ENCODE data around the gene TAF6. TPM values are rescaled to one million over a fixed set of nuclear protein-coding genes. Genes with fewer than 3 reads are reported as not detected.
A peak's percentile ranks its signal among the peaks of the same experiment; 100 is the strongest.

TAF6 gene
- total RNA-seq = 65.3 TPM

DNA sequence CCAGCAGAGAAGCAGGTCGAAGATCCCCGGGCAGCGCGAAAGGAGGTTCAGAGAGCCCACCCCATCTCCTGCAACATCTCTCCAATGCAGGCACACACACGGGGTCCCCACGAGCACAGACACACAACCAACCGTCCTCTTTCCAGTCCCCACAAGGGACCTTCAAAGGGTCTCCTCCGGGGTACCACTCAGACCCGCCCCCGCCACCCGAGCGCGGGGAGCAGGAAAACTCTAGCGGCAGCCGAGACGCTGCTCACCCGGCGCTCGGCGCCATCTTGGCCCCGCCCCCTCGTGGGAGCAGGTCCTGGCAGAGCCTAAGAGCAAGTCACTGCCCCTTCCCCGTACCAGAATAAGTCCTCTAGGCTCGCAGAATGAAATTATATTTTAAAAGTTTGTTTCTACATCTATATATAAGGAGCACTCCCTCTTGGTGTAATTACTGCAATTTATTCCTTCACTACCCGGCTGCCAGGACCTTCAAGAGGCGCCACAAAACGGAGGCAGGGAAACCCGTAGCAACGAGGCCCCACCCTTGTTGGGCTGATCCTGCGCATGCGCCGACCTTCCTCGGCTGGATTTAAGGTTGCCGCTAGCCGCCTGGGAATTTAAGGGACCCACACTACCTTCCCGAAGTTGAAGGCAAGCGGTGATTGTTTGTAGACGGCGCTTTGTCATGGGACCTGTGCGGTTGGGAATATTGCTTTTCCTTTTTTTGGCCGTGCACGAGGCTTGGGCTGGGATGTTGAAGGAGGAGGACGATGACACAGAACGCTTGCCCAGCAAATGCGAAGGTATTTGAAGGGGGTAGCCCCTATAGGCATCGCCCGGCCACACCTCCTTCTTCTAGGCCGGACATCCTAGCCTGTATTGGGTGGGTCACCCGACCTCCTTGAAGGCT lies at the start of gene TAF6, which contains the start of gene CNPY4:
Gene TAF6 (minus strand): TSS at position 287 of the 898 bp plus-strand sequence. CDS start 5,149 bp downstream, outside the sequence.
Gene CNPY4 (plus strand): TSS at position 563 of the 898 bp plus-strand sequence. CDS start 111 bp downstream, at position 674.
- DNase-seq (ENCODE audit: low spot score) = peak; percentile 96

DNA sequence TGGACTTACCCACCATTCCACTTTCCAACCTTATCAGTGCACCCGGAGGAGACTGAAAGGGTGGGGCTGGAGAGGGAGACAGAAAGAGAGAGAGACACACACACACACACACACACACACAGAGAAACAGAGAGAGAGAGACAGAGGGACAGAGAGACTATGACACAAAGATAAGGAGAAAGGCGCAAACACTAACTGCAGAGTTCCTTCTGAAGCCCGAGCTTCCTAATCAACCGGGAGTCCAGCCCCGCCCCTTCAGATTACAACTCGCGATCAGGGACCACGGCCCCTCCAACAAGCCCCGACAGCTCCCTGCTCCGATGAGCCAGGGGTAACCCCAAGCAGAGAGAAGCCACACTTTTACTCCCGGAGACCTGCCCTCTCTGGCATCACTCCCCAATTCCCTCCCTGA lies 48.8 kb upstream of the TAF6 start:
- DNase-seq (ENCODE audit: low spot score) = no peak

GRCh38 chr7:100166970-100167911 lies 48.1 kb upstream of the TAF6 start:
- DNase-seq (ENCODE audit: low spot score) = no peak

- no peak for DNase-seq (ENCODE audit: low spot score)
Measured at GRCh38 chr7:100166317-100166940, 47.3 kb upstream of the TAF6 start.

GRCh38 chr7:100163871-100164270 lies 44.7 kb upstream of the TAF6 start:
- no peak for DNase-seq (ENCODE audit: low spot score)

- peak; percentile 56 for DNase-seq (ENCODE audit: low spot score)
Measured at GRCh38 chr7:100163006-100163531, 43.9 kb upstream of the TAF6 start.

GRCh38 chr7:100160067-100160466 lies 40.9 kb upstream of the TAF6 start:
- no peak for DNase-seq (ENCODE audit: low spot score)

DNA sequence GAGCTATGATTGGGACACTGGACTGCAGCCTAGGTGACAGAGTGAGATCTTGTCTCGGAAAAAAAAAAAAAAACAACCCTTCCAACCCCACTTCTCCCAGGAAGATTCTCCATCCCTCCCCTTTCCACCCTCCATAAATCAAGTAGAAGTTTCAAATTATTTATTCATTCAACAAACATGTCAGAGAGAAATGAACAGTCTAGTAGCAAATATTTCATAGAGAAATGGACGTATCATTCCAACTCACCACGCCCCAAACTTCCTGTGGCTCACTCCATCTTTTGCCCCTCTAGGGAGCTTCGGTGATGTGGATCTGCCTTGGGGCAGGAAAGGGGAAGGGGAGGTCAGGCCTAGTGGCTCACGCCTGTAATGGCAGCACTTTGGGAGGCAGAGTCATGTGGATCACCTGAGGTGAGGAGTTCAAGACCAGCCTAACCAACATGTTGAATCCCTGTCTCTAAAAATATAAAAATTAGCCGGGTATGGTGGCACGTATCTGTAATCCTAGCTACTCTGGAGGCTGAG lies 40.0 kb upstream of the TAF6 start:
- DNase-seq (ENCODE audit: low spot score) = no peak

DNA sequence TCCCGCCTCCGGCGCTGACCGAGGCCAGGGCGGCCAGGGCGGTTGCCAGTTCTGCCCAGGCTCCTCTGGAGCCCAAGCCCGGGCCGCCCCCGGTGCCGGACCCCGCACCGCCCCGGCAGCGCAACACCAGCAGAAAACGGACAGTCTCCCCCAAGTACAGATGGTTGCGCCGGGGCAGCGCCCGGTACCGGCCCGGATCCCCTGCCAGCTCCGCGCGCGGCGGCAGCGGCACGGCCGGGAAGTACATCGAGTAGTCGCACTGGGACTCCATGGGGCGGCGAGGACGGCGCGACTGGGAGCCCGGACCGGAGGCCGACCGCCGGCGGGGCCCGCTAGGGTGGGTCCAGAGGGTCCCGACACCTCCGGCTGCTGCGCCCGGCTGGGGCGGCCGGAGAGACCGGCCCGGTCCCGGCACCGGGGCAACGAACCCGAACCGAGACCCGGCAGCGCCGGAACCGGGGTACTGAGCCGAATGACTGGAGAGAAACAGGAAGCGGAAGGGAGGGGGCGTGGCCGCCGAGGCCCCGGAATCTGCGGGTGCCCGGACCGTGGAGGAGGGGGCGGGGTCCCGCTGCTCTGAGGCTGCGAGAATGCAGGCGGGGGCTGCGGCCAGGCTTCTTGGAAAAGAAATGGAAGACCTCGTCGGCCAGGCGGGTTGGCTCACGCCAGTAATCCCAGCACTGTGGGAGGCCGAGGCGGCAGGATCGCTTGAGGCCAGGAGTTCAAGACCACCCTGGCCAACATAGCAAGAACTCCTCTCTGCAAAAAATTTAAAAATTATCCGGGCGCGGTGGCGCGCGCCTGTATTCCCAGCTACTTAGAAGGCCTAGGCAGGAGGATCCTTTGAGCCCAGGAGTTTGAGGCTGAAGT lies 39.3 kb upstream of the TAF6 start, which contains the start of gene TRAPPC14:
Gene TRAPPC14 (minus strand): TSS at position 495 of the 870 bp plus-strand sequence. CDS start 224 bp downstream, at position 271.
- peak; percentile 92 for DNase-seq (ENCODE audit: low spot score)

DNA sequence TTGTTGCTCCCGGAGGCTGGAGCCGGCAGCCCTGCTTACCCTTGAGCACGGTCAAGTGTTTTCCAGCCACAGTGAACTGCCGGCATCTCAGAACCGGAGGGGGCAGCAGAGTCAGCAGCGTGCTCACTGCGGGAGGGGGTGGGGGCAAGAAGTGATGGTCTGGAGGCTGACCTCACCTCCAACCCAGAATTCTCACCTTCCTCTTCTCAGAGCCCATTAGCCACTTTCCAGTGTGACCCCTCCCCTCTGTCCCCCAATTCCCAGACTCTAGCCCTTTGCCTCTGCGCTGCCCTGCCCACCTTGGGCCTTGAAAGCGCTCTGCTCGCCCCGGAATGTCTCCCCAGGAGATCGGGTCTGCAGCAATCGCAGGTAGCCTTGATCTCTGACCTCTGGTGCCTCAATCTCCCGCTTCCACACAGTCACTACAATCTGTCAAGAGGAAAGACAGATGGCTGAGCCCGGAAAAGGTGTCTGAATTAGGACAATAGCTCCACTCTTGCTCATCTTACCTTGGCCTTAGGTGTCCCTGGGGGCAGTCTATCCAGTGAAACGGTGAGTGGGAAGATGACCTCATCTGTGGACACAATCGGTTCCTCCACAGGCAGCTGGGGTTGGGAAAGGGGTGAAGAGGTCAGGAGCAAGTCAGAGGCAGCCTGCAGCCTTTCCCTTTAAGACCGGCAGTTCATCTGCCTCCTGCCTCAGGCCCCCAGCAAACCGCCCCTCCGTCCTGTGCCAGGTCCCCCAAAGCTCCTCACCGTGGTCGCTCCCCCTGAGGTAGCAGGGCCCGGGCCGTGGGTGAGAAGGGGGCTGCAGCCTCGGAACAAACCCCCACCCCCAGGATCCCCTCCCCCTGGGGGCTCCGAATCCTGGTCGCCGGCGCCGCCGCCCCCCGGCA lies 38.4 kb upstream of the TAF6 start:
- DNase-seq (ENCODE audit: low spot score) = no peak

- no peak for DNase-seq (ENCODE audit: low spot score)
Measured at GRCh38 chr7:100157069-100157333, 37.8 kb upstream of the TAF6 start.

DNA sequence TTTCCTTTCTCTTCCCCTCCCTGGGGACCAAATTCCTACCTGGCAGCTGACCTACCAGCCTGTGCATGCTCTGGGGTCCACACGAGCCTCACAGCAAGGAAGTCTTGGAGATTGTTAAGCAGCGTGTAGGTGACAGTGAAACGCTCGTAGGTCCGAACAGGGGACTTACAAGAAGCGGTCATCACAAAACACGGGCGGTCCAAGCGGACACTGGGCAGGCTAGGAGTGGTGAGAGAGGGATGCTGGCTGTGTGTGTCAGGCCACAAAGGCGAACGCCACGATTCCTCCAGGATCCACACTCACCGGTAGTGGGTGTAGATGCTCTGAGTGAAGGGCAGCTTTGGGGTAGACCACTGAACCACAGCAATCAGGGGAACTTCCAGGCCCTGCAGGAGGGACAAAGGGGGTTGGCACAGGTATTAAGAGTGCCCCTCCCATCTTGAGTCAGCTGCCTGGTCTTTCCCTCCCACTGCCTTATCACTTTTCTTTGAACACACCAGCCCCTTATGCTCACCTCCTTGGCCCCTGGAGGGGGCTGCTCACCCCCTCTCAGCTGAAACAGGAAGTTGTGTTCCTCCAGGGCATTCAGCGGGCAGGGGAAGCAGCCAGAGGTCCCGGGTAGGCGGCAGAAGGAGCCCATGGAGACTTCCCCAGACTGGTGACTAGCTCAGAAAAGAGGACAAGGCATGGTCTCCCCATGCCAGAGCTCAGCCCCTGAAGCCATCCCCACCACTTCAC lies 37.3 kb upstream of the TAF6 start:
- DNase-seq (ENCODE audit: low spot score) = no peak

- no peak for DNase-seq (ENCODE audit: low spot score)
Measured at GRCh38 chr7:100155553-100156317, 36.6 kb upstream of the TAF6 start.

DNA sequence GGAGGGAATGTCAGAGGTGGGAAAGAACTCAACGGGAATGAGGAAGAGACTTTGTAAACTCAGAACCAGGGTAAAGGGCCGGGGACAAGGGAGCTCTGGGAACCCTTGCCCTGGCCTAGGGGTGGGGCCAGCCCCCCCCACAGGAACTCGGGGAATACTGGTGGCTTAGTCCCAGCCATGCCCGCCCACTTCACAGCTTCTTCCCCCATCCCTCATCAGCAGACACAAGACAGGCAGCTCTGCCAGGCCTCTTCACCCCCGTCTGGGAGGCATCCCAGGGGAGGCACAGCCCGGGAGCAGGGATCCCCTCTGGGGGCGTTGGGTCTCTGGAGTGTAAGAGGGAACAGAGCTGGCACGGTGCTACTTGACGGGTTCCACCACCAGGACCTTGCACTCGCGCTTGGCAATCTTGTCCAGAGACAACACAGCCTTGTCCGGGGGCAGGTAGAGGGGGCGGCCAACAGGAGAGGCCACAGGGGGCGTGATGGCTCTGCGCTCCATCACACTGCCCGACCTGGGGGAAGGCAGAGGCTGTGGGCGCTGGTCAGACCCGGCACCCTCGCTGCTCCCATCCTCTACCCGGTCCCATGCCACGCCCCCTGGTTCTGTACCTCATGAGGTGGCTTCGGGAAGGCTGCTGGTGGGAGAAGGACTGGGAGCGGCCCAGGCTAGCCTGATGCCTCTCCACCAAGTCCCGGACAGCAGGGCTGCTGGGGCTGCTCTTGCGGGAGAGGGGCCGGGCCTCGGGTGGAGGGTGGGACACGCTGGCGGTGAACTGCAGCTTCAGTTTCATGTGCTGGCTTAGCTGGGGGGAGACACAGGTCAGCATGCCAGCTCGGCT lies 35.7 kb upstream of the TAF6 start:
- DNase-seq (ENCODE audit: low spot score) = no peak

DNA sequence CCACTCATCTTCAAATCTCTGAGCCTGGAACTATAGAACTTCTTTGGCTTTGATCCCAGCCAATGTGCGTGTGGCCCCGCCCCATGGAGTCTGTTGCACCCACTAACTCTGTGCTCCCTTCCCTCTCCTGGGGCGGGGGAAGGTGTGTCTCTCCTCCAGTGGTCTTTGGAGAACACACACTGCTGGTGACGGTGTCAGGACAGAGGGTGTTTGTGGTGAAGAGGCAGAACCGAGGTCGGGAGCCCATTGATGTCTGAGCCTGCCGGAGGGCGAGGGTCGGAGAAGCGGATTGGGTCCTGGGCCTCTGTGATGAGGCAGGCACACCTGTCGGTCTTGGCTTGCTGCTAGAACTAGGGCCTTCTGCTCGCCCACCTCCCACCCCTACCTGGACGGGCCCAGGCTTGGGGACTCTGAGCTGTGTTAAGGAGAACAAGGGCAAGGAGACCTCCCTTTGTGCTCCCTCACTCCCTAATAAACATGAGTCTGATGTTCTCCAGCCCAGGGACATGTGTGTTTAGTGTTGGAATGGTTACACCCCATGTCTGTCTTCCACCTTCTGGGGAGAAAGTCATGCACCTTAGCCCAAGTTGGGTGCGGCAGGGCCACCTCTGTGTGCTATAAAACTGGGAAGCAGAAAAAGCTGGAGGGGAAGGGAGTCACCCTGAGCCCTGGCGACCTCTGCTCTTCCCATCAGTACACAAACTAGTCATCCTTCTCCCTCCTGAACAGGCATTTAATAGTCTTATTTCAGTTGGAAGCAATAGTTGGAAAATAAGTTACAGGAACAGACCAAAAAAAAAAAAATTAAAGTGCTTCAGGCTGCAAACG lies 34.8 kb upstream of the TAF6 start:
- DNase-seq (ENCODE audit: low spot score) = no peak
